Esophagus squamous epithelium (tissue), 5 donors: ENCODE results near the gene MED8. TPM values are rescaled to one million over a fixed set of nuclear protein-coding genes. Genes with fewer than 3 reads are reported as not detected.

ENCODE experiments used
- DNase-seq: peaks from one replicate; lab custom pipeline; 2025; lab: John Stamatoyannopoulos, UW
- H3K27ac ChIP-seq, 4 donors: fragments of 200-600 bp; sonication (generic); one replicate each; pipeline ENCODE4 v1.5.1; 2016 to 2019; ENCODE audit warnings: mild to moderate bottlenecking in 1 of 4
- H3K27me3 ChIP-seq, 4 donors: fragments of 200-600 bp; sonication (generic); 1 replicate in 3 of 4; 2 replicates in 1 of 4; pipeline versions ENCODE4 v1.5.1 to v1.6.0; 2017 to 2021; ENCODE audit warnings: antibody characterized with exemption in 1 of 4
- H3K36me3 ChIP-seq, 3 donors: fragments of 200-600 bp; sonication (generic); one replicate each; pipeline ENCODE4 v1.5.1; 2016 to 2019
- H3K4me1 ChIP-seq, 3 donors: fragments of 200-600 bp; sonication (generic); one replicate each; pipeline ENCODE4 v1.5.1; 2017 to 2019
- H3K4me3 ChIP-seq, 4 donors: fragments of 200-600 bp; sonication (generic); 1 replicate in 3 of 4; 2 replicates in 1 of 4; pipeline ENCODE4 v1.5.1; 2016 to 2019; ENCODE audit warnings: mild to moderate bottlenecking in 2 of 4, moderate library complexity in 1 of 4
- H3K9me3 ChIP-seq, 3 donors: fragments of 200-600 bp; sonication (generic); one replicate each; pipeline ENCODE4 v1.5.1; 2016 to 2019
- CTCF ChIP-seq, 6 experiments: fragments of 450-650 bp in 4 of 6; fragments of 200-600 bp in 2 of 6; sonication (generic) in 2 of 6; IDR thresholded peaks; one replicate each; pipeline ENCODE4 v1.5.1; 2016 to 2019; ENCODE audit warnings: antibody characterized with exemption in 6 of 6, mild to moderate bottlenecking in 4 of 6, moderate library complexity in 4 of 6
- POLR2A ChIP-seq, 4 donors: fragments of 450-650 bp; IDR thresholded peaks; one replicate each; pipeline ENCODE4 v1.6.1; 2017; ENCODE audit warnings: antibody characterized with exemption in 4 of 4, mild to moderate bottlenecking in 4 of 4, moderate library complexity in 3 of 4
- WGBS, 2 donors: methylation state at CpG; one replicate each; pipeline ENCODE4 v1.1.5; 2018; 5-methylcytosine and 5-hydroxymethylcytosine counted together
- intact Hi-C: fragments of 100-400 bp; cut with DNase I; formaldehyde crosslinking; loops from one replicate; pipeline ENCODE4 v1.15.0; 2022
- total RNA-seq, 4 donors: library from RNA; depleted of rRNA; stranded (reverse); fragments of >200 nt; gene quantifications; one replicate each; pipeline ENCODE4 v1.1.0, GENCODE V29; 2016
- donor health status: DM: yes; HTN: yes; CAD: no.

MED8 gene
- total RNA-seq, 4 donors from 2014 or later, result 34.5 to 60.1 (median 38.6) TPM

- TF ChIP-seq POLR2A (IDR thresholded peaks at IDR 0.05) (no peak), CTCF (IDR thresholded peaks at IDR 0.05) (no peak)
- no peak overlapping the region for H3K27ac ChIP-seq
- H3K36me3 ChIP-seq, result no peaks in the 10 kb centered on the region
- WGBS, 2 donors, result 81 to 89% methylated on average over 9 to 10 of the region's 10 CpGs
- H3K4me1 ChIP-seq, result peaks cover 0 to 29% (median 8%) of the 10 kb centered on the region in 3 donors
- H3K27me3 ChIP-seq, result no peaks in the 10 kb centered on the region
- intact Hi-C loops, result no loop called here
- no peak overlapping the region for H3K4me3 ChIP-seq
- DNase-seq, result no peak
- H3K9me3 ChIP-seq, result no peaks in the 10 kb centered on the region
Measured at GRCh38 chr1:43351421-43352350, 37.9 kb downstream of the MED8 start.

- no peak for DNase-seq
- no peaks in the 10 kb centered on the region for H3K27me3 ChIP-seq
- H3K36me3 ChIP-seq, result no peaks in the 10 kb centered on the region
- H3K27ac ChIP-seq, result peak overlapping the region in 1 of 4 donors; percentile 95
- TF ChIP-seq POLR2A (IDR thresholded peaks at IDR 0.05), result no peak
- TF ChIP-seq CTCF (IDR thresholded peaks at IDR 0.05), result no peak
- no peaks in the 10 kb centered on the region for H3K9me3 ChIP-seq
- H3K4me1 ChIP-seq, result peaks cover 0 to 29% (median 8%) of the 10 kb centered on the region in 3 donors
- no peak overlapping the region for H3K4me3 ChIP-seq
- 65 to 100% methylated on average over 1 of the region's 1 CpG for WGBS, 2 donors
- intact Hi-C loops, result no loop called here
Measured at GRCh38 chr1:43350976-43351375, 38.6 kb downstream of the MED8 start.

GRCh38 chr1:43349594-43350306 lies 39.9 kb downstream of the MED8 start:
- Histone ChIP-seq H3K27me3 (no peaks in the 10 kb centered on the region), H3K4me3 (peak overlapping the region; percentile 37 to 75 (median 58)), H3K36me3 (no peaks in the 10 kb centered on the region), H3K27ac (peak overlapping the region; percentile 93 to 98 (median 96)), H3K4me1 (peaks cover 0 to 39% (median 13%) of the 10 kb centered on the region in 3 donors), H3K9me3 (no peaks in the 10 kb centered on the region)
- intact Hi-C loops, result no loop called here
- 31 to 41% methylated on average over 11 of the region's 11 CpGs for WGBS, 2 donors
- TF ChIP-seq CTCF (IDR thresholded peaks at IDR 0.05) (no peak), POLR2A (IDR thresholded peaks at IDR 0.05) (no peak)
- no peak for DNase-seq

GRCh38 chr1:43348809-43349593 lies 40.6 kb downstream of the MED8 start:
- intact Hi-C loops, result no loop called here
- Histone ChIP-seq H3K36me3 (no peaks in the 10 kb centered on the region), H3K4me3 (peak overlapping the region; percentile 37 to 75 (median 58)), H3K27ac (peak overlapping the region; percentile 93 to 98 (median 96)), H3K9me3 (no peaks in the 10 kb centered on the region), H3K4me1 (peaks cover 0 to 46% (median 13%) of the 10 kb centered on the region in 3 donors), H3K27me3 (no peaks in the 10 kb centered on the region)
- WGBS, 2 donors, result 15 to 49% methylated on average over 11 to 20 of the region's 72 CpGs
- peak; percentile 21 for DNase-seq
- TF ChIP-seq CTCF (IDR thresholded peaks at IDR 0.05) (peak in 1 of 6 experiments; percentile 6), POLR2A (IDR thresholded peaks at IDR 0.05) (peak in 2 of 4 donors; percentile 58 to 69)
